ENCODE measurements around the gene PDE4C. TPM values are rescaled to one million over a fixed set of nuclear protein-coding genes. Genes with fewer than 3 reads are reported as not detected.

Gene PDE4C
- total RNA-seq, 1 experiment from 2014 or later = 0.42 TPM

DNA sequence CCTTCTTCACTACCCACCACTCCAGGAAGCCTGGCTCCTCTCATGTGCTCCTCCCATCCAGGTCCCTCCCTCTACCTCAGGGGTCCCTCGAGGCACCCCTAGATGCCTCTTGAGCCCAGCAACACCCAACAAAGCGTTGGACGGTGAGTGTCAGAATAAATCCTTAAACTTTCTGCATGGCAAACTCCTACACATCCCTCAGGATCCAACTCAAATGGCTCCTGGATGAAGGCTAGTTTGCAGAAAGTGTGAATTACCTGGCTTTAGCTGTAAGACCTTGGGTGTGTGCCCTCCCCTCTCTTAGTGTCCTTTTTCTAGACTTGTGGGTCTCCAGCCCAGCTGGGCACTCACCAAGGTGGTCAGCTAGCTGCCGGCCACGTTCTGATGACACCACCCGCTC is 27.9 kb downstream of the PDE4C start:
- H3K4me3 Mint-ChIP-seq (ENCODE audit: unreplicated experiment) = no peak overlapping the region
- intact Hi-C loops (cut with micrococcal nuclease) = no loop called here

DNA sequence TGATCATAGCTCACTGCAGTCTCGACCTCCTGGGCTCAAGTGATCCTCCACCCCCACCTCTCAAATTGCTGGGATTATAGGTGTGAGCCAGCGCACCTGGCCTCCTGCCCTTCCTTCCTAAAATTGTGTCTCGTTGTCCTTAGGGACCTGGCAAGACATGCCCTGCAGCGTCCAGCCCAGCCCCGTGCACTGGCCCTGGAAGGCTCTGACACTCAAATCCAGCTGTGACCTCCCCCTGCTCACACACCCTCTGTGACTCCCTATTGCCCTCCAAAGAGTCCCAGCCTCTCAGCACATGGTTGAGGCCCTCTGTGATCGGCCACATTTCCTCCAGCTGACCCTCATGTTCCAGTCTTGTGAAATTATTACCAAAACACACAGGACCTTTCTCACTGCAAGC is 28.3 kb downstream of the PDE4C start:
- no peak overlapping the region for H3K4me3 Mint-ChIP-seq (ENCODE audit: unreplicated experiment)
- H3K36me3 Mint-ChIP-seq (ENCODE audit: insufficient read depth, unreplicated experiment) = peaks cover 44% of the 10 kb centered on the region
- H3K4me1 Mint-ChIP-seq (ENCODE audit: insufficient read depth, unreplicated experiment) = peaks cover 12% of the 10 kb centered on the region
- TF ChIP-seq, protein P1, sequence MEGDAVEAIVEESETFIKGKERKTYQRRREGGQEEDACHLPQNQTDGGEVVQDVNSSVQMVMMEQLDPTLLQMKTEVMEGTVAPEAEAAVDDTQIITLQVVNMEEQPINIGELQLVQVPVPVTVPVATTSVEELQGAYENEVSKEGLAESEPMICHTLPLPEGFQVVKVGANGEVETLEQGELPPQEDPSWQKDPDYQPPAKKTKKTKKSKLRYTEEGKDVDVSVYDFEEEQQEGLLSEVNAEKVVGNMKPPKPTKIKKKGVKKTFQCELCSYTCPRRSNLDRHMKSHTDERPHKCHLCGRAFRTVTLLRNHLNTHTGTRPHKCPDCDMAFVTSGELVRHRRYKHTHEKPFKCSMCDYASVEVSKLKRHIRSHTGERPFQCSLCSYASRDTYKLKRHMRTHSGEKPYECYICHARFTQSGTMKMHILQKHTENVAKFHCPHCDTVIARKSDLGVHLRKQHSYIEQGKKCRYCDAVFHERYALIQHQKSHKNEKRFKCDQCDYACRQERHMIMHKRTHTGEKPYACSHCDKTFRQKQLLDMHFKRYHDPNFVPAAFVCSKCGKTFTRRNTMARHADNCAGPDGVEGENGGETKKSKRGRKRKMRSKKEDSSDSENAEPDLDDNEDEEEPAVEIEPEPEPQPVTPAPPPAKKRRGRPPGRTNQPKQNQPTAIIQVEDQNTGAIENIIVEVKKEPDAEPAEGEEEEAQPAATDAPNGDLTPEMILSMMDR (IDR thresholded peaks at IDR 0.05; ENCODE audit: unreplicated experiment) = no peak
- H3K27me3 Mint-ChIP-seq (ENCODE audit: insufficient read depth, unreplicated experiment) = no peaks in the 10 kb centered on the region
- no peak for DNase-seq (ENCODE audit: unreplicated experiment)
- H3K9me3 Mint-ChIP-seq (ENCODE audit: unreplicated experiment) = no peaks in the 10 kb centered on the region
- ChIA-PET CTCF (interaction anchor here (0.7 kb wide), 1 partner anchor 363 kb away, joined by 4 read pairs; no protein-coding TSS in a partner anchor), POLR2A (no interaction called here)
- no TSS peak for BruUV-seq (replicated peaks)
- intact Hi-C loops (cut with micrococcal nuclease) = no loop called here
- peak overlapping the region; percentile 3 for H3K27ac Mint-ChIP-seq (ENCODE audit: low read depth, unreplicated experiment)

More for the DNA sequence above, 27.9 kb downstream of the PDE4C start:
- Mint-ChIP-seq H3K4me1 (ENCODE audit: insufficient read depth, unreplicated experiment) (peaks cover 16% of the 10 kb centered on the region), H3K36me3 (ENCODE audit: insufficient read depth, unreplicated experiment) (peaks cover 44% of the 10 kb centered on the region), H3K9me3 (ENCODE audit: unreplicated experiment) (no peaks in the 10 kb centered on the region), H3K27ac (ENCODE audit: low read depth, unreplicated experiment) (peak overlapping the region; percentile 3), H3K27me3 (ENCODE audit: insufficient read depth, unreplicated experiment) (no peaks in the 10 kb centered on the region)
- ChIA-PET POLR2A (no interaction called here), CTCF (no interaction called here)
- TF ChIP-seq, protein P1 (IDR thresholded peaks at IDR 0.05; ENCODE audit: unreplicated experiment) = no peak
- BruUV-seq (replicated peaks) = no TSS peak
- no peak for DNase-seq (ENCODE audit: unreplicated experiment)

DNA sequence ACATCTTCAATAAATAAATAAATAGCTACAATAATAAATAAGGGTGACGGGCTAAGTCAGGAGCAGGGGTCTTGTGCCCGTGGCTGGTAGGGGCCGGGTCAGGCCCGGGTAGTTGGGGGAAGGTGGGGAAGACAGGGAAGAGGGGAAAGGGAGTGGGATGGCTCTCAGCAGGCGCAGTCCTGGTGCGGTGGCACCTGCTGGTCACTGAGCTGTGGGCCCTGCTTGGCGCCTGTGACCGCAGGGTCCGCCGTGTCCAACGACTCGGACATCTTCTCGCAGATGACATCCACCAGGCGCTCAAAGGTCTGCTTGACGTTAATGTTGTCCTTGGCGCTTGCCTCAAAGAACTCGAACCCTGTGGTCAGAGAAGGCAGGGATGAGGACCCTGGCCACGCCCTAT is 28.9 kb downstream of the PDE4C start:
- H3K4me1 Mint-ChIP-seq (ENCODE audit: insufficient read depth, unreplicated experiment) = peaks cover 12% of the 10 kb centered on the region
- no peaks in the 10 kb centered on the region for H3K27me3 Mint-ChIP-seq (ENCODE audit: insufficient read depth, unreplicated experiment)
- TF ChIP-seq, protein P1 (IDR thresholded peaks at IDR 0.05; ENCODE audit: unreplicated experiment) = no peak
- no peak for DNase-seq (ENCODE audit: unreplicated experiment)
- no peaks in the 10 kb centered on the region for H3K9me3 Mint-ChIP-seq (ENCODE audit: unreplicated experiment)
- H3K36me3 Mint-ChIP-seq (ENCODE audit: insufficient read depth, unreplicated experiment) = peaks cover 44% of the 10 kb centered on the region
- intact Hi-C loops (cut with micrococcal nuclease) = no loop called here
- H3K4me3 Mint-ChIP-seq (ENCODE audit: unreplicated experiment) = no peak overlapping the region
- ChIA-PET CTCF (interaction anchor here (0.6 to 0.7 kb wide), 2 partner anchors 214 to 364 kb away, joined by 4 to 5 read pairs; no protein-coding TSS in a partner anchor), POLR2A (no interaction called here)
- BruUV-seq (replicated peaks) = no TSS peak
- H3K27ac Mint-ChIP-seq (ENCODE audit: low read depth, unreplicated experiment) = no peak overlapping the region

DNA sequence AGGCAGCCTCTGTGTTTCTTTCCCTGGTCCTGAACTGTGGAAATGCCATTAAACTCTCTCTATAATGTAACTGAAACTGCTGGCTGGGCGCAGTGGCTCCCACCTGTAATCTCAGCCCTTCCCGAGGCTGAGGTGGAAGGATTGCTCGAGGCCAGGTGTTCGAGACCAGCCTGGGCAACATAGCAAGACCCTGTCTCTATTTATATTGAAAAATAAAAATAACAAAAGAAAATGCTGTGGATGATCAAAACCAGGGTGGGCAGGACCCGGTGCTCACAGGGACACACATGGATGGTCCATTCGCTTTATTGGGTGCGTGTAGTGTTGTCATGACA is 29.8 kb downstream of the PDE4C start:
- intact Hi-C loops (cut with micrococcal nuclease) = no loop called here
- H3K4me3 Mint-ChIP-seq (ENCODE audit: unreplicated experiment) = no peak overlapping the region
- no peaks in the 10 kb centered on the region for H3K9me3 Mint-ChIP-seq (ENCODE audit: unreplicated experiment)
- peaks cover 12% of the 10 kb centered on the region for H3K4me1 Mint-ChIP-seq (ENCODE audit: insufficient read depth, unreplicated experiment)
- BruUV-seq (replicated peaks) = no TSS peak
- CTCF ChIA-PET = interaction anchor here (0.6 to 0.7 kb wide), 2 partner anchors 63 to 215 kb away, joined by 3 to 5 read pairs; no protein-coding TSS in a partner anchor
- H3K27me3 Mint-ChIP-seq (ENCODE audit: insufficient read depth, unreplicated experiment) = no peaks in the 10 kb centered on the region
- POLR2A ChIA-PET = no interaction called here
- no peak overlapping the region for H3K27ac Mint-ChIP-seq (ENCODE audit: low read depth, unreplicated experiment)
- TF ChIP-seq, protein P1 (IDR thresholded peaks at IDR 0.05; ENCODE audit: unreplicated experiment) = no peak
- DNase-seq (ENCODE audit: unreplicated experiment) = no peak
- H3K36me3 Mint-ChIP-seq (ENCODE audit: insufficient read depth, unreplicated experiment) = peaks cover 37% of the 10 kb centered on the region

Measured in MCF 10A (cell line).